Endothelial cell of umbilical vein (primary cell): ENCODE measurements around the gene MYRIP. TPM values are rescaled to one million over a fixed set of nuclear protein-coding genes. Genes with fewer than 3 reads are reported as not detected.

Experiments used
- Bru-seq: library from RNA; stranded (reverse); fragments of 400-500 nt; gene quantifications from one replicate; lab custom pipeline; 2021; lab: Mats Ljungman, UMichigan
- BruChase-seq, 2 experiments: library from RNA; stranded (reverse); fragments of 400-500 nt; gene quantifications; one replicate each; lab custom pipeline; 2021; lab: Mats Ljungman, UMichigan
- BruUV-seq: library from RNA; stranded (reverse); fragments of 400-500 nt; replicated peaks from 2 replicates; lab custom pipeline; 2021; lab: Mats Ljungman, UMichigan
- CTCF ChIA-PET: fragments of 300-600, 350-600 bp; sonication (Branson Sonifier 250); formaldehyde crosslinking; loops from one replicate; lab custom pipeline; 2021; ENCODE audit warnings: antibody characterized with exemption, inconsistent platforms; lab: Charles Lee
- POLR2A ChIA-PET: fragments of 300-600, 350-600 bp; sonication (Branson Sonifier 250); formaldehyde crosslinking; loops from one replicate; lab custom pipeline; 2021; ENCODE audit warnings: antibody characterized with exemption, inconsistent platforms; lab: Charles Lee
- DNase-seq: peaks from one replicate; pipeline ENCODE4 v3.0.0-alpha.2; 2011; ENCODE audit warnings: low read depth, low spot score
- FAIRE-seq: peaks from 2 replicates; lab custom pipeline; 2011; peaks lifted over from hg19 to GRCh38; lab: Jason Lieb, UNC
- H2AFZ ChIP-seq: 2 replicates; pipeline ENCODE4 v1.6.0; 2012; ENCODE audit warnings: low read depth, low read length, control low read depth, inconsistent platforms
- H3K27ac ChIP-seq: 2 replicates; pipeline ENCODE4 v1.5.1; 2011; ENCODE audit warnings: low read depth, mild to moderate bottlenecking, control low read depth, low read length, moderate library complexity; ENCODE audit not compliant: insufficient read depth
- H3K27me3 ChIP-seq, 2 experiments: 2 replicates each; pipeline versions ENCODE4 v1.6.0 to v1.6.1; 2011; ENCODE audit warnings: low read length in 2 of 2, mixed read lengths in 1 of 2; ENCODE audit not compliant: control insufficient read depth in 2 of 2, insufficient read depth in 2 of 2
- H3K36me3 ChIP-seq, 2 experiments: 2 replicates in 1 of 2; 3 replicates in 1 of 2; pipeline ENCODE4 v1.5.1; 2011; ENCODE audit warnings: low read length in 2 of 2, mild to moderate bottlenecking in 1 of 2, moderate library complexity in 1 of 2; ENCODE audit not compliant: control insufficient read depth in 2 of 2, insufficient read depth in 2 of 2; ENCODE audit errors: extremely low read depth in 1 of 2
- H3K4me1 ChIP-seq: 3 replicates; pipeline ENCODE4 v1.5.1; 2011; ENCODE audit warnings: mild to moderate bottlenecking, low read length; ENCODE audit not compliant: control insufficient read depth, insufficient read depth; ENCODE audit errors: extremely low read depth
- H3K4me2 ChIP-seq: 2 replicates; pipeline ENCODE4 v1.6.1; 2011; ENCODE audit warnings: low read length, control low read depth, mixed read lengths; ENCODE audit not compliant: insufficient read depth
- H3K4me3 ChIP-seq, 3 experiments: fragments of 200-600 bp in 1 of 3; sonication (generic), shearing (Covaris generic) in 1 of 3; replicated peaks in 1 of 3; 2 replicates each; pipeline ENCODE4 v1.5.1; 2011 to 2016; ENCODE audit warnings: control low read depth in 3 of 3, low read length in 3 of 3, mild to moderate bottlenecking in 2 of 3, inconsistent platforms in 1 of 3, low read depth in 1 of 3, moderate library complexity in 1 of 3; ENCODE audit not compliant: insufficient read depth in 1 of 3
- H3K79me2 ChIP-seq: 2 replicates; pipeline ENCODE4 v1.6.0; 2012; ENCODE audit warnings: low read length, inconsistent platforms; ENCODE audit not compliant: control insufficient read depth, insufficient read depth
- H3K9ac ChIP-seq: replicated peaks from 2 replicates; pipeline ENCODE3; 2011; ENCODE audit warnings: low read length, control low read depth; ENCODE audit not compliant: insufficient read depth; ENCODE audit errors: extremely low read depth
- H3K9me1 ChIP-seq: replicated peaks from 3 replicates; pipeline ENCODE4 v1.6.0; 2011; ENCODE audit warnings: mild to moderate bottlenecking, low read length; ENCODE audit not compliant: control insufficient read depth, insufficient read depth; ENCODE audit errors: extremely low read depth
- H3K9me3 ChIP-seq: replicated peaks from 2 replicates; pipeline ENCODE4 v1.5.1; 2012; ENCODE audit warnings: low read length, inconsistent platforms; ENCODE audit not compliant: control insufficient read depth, insufficient read depth
- H4K20me1 ChIP-seq: replicated peaks from 2 replicates; pipeline ENCODE3; 2011; ENCODE audit warnings: mild to moderate bottlenecking, low read length; ENCODE audit not compliant: control insufficient read depth, insufficient read depth; ENCODE audit errors: extremely low read depth
- POLR2A ChIP-seq: IDR thresholded peaks from 2 replicates; pipeline ENCODE4 v1.6.1; 2012; ENCODE audit warnings: low read depth, mild to moderate bottlenecking, control low read depth, low read length
- POLR2AphosphoS5 ChIP-seq: IDR thresholded peaks from 2 replicates; pipeline ENCODE4 v1.6.1; 2012; ENCODE audit warnings: low read depth, mild to moderate bottlenecking, control low read depth, low read length, moderate library complexity; ENCODE audit not compliant: insufficient read depth
- dilution Hi-C: fragments of 300-500 bp; cut with MboI; formaldehyde crosslinking; loops from one replicate; pipeline ENCODE4 v1.15.0; 2019; ENCODE audit warnings: low sequenced_read_pairs; ENCODE audit not compliant: extremely low pct_ligation_motif_present
- intact Hi-C: fragments of 100-400 bp; cut with micrococcal nuclease; formaldehyde crosslinking; loops from one replicate; pipeline ENCODE4 v1.10.0; 2022
- long read RNA-seq: library from polyadenylated mRNA; stranded (forward); transcript quantifications from one replicate; pipeline ENCODE4 v2.0.0, GENCODE V29; 2021
- polyA minus RNA-seq, 3 experiments: library from RNA; depleted of rRNA, polyadenylated mRNA; stranded (reverse); fragments of >200 nt; gene quantifications; 1 replicate in 1 of 3; 2 replicates in 2 of 3; pipeline ENCODE4 v1.2.3, GENCODE V29; 2011
- polyA plus RNA-seq, 4 experiments: library from polyadenylated mRNA; depleted of rRNA in 3 of 4; stranded (reverse) in 3 of 4; unstranded in 1 of 4; fragments of >200 nt; gene quantifications; 2 replicates each; pipeline versions ENCODE4 v1.2.1 to v1.2.3, GENCODE V29; 2011 to 2012; ENCODE audit warnings: missing spikeins in 1 of 4
- total RNA-seq: library from RNA; stranded (reverse); gene quantifications from 2 replicates; pipeline ENCODE4 v1.2.3, GENCODE V29; 2021
- TF ChIP-seq, protein P1 (sequence below), 2 donors: IDR thresholded peaks; 1 replicate in 1 of 2; 2 replicates in 1 of 2; pipeline ENCODE4 v1.5.1; 2011; ENCODE audit warnings: low read length in 2 of 2, mild to moderate bottlenecking in 2 of 2, moderate library complexity in 2 of 2, control low read depth in 1 of 2, inconsistent platforms in 1 of 2, low read depth in 1 of 2; ENCODE audit not compliant: insufficient read depth in 1 of 2; ENCODE audit errors: extremely low read depth in 1 of 2

Gene MYRIP
- total RNA-seq (8.9 and 11.9 TPM in 2 replicates), polyA plus RNA-seq (4.7 and 6.7 TPM in 2 replicates), polyA minus RNA-seq (12.2 and 14.5 TPM in 2 replicates), Bru-seq, nascent RNA (percentile 66 among the genes with signal in this experiment), BruChase-seq, experiment 1, labeled RNA remaining after a 6-hour chase (percentile 44 among the genes with signal in this experiment), BruChase-seq, experiment 2, labeled RNA remaining after a 2-hour chase (percentile 47 among the genes with signal in this experiment)
- polyA plus RNA-seq (2011; cell fraction: cytosol; rRNA removed), result 8.2 and 9.6 TPM in 2 replicates
- polyA plus RNA-seq (2011; cell fraction: nucleus; rRNA removed), result 11.1 and 15.7 TPM in 2 replicates
- polyA plus RNA-seq (2012), result 8.1 and 10.7 TPM in 2 replicates
- polyA minus RNA-seq (2011; cell fraction: cytosol; rRNA and poly(A)+ RNA removed), result not detected
- 18.4 and 23.9 TPM in 2 replicates for polyA minus RNA-seq (2011; cell fraction: nucleus; rRNA and poly(A)+ RNA removed)
- long read RNA-seq, full-length matches to known transcripts, result 7 of 15 reads
- long read RNA-seq, partial matches to known transcripts, result 3 of 15 reads
- long read RNA-seq, other reads (novel, unspliced or antisense), result 5 of 15 reads

- Histone ChIP-seq H3K9ac (peak within 1 kb of the TSS; percentile 3), H3K4me2 (peak within 1 kb of the TSS; percentile 93), H3K79me2 (peaks cover 4% of the 10 kb centered on the region), H4K20me1 (no peaks in the 10 kb centered on the region), H3K9me3 (no peaks in the 10 kb centered on the region), H2AFZ (peak within 1 kb of the TSS; percentile 76), H3K27me3 (no peaks in the 10 kb centered on the region), H3K9me1 (no peaks in the 10 kb centered on the region), H3K4me3 (peak within 1 kb of the TSS; percentile 61 to 79 (median 70)), H3K27ac (no peak within 1 kb of the TSS), H3K36me3 (no peaks in the 10 kb centered on the region), H3K4me1 (peaks cover 28% of the 10 kb centered on the region)
- no TSS peak for BruUV-seq
- dilution Hi-C loops (no loop called here), intact Hi-C loops (loop anchor here (2.0 kb wide), 1 partner anchor 267 kb away; no protein-coding TSS in a partner anchor)
- POLR2A ChIA-PET, result no interaction called here
- TF ChIP-seq POLR2A (peak; percentile 59), POLR2AphosphoS5 (peak; percentile 77)
- TF ChIP-seq, protein P1, sequence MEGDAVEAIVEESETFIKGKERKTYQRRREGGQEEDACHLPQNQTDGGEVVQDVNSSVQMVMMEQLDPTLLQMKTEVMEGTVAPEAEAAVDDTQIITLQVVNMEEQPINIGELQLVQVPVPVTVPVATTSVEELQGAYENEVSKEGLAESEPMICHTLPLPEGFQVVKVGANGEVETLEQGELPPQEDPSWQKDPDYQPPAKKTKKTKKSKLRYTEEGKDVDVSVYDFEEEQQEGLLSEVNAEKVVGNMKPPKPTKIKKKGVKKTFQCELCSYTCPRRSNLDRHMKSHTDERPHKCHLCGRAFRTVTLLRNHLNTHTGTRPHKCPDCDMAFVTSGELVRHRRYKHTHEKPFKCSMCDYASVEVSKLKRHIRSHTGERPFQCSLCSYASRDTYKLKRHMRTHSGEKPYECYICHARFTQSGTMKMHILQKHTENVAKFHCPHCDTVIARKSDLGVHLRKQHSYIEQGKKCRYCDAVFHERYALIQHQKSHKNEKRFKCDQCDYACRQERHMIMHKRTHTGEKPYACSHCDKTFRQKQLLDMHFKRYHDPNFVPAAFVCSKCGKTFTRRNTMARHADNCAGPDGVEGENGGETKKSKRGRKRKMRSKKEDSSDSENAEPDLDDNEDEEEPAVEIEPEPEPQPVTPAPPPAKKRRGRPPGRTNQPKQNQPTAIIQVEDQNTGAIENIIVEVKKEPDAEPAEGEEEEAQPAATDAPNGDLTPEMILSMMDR (IDR thresholded peaks at IDR 0.05; ENCODE audit: extremely low read depth in 1 of 2, insufficient read depth in 1 of 2, low read depth in 1 of 2, low read length in 2 of 2), result no peak
- CTCF ChIA-PET, result interaction anchor here (0.7 to 7.6 kb wide), 9 partner anchors 11 to 267 kb away, joined by 3 to 119 read pairs (median 5); no protein-coding TSS in a partner anchor
- DNase-seq, result peak; percentile 81
- FAIRE-seq, result no peak
Measured at GRCh38 chr3:39809181-39809994, at the start of gene MYRIP. Gene MYRIP (plus strand): TSS chr3:39809609. CDS start chr3:39900817, 91,208 bp downstream.
